CD8-positive, alpha-beta memory T cell (primary cell): ENCODE results near the gene FREY1. TPM values are rescaled to one million over a fixed set of nuclear protein-coding genes. Genes with fewer than 3 reads are reported as not detected.

Source experiments
- CTCF ChIA-PET: fragments of 350-600 bp; sonication (Branson Sonifier 250); formaldehyde crosslinking; loops from one replicate; lab custom pipeline; 2021; ENCODE audit warnings: antibody characterized with exemption; lab: Charles Lee
- POLR2A ChIA-PET: fragments of 350-600 bp; sonication (Branson Sonifier 250); formaldehyde crosslinking; loops from one replicate; lab custom pipeline; 2021; ENCODE audit warnings: antibody characterized with exemption; lab: Charles Lee
- DNase-seq, 5 donors: peaks; one replicate each; pipeline versions ENCODE4 v3.0.0 to v3.0.0-alpha.2; 2020 to 2022; ENCODE audit warnings: mixed read lengths in 1 of 5
- H3K27ac ChIP-seq: one replicate; pipeline ENCODE4 v1.7.0; 2013; ENCODE audit warnings: low read depth, mild to moderate bottlenecking, low read length, moderate library complexity
- H3K27me3 ChIP-seq: 2 replicates; pipeline ENCODE4 v1.7.0; 2013; ENCODE audit warnings: low read length, mild to moderate bottlenecking; ENCODE audit not compliant: insufficient read depth, poor library complexity, severe bottlenecking
- H3K36me3 ChIP-seq: 2 replicates; pipeline ENCODE4 v1.7.0; 2013; ENCODE audit warnings: mild to moderate bottlenecking, low read length, moderate library complexity; ENCODE audit not compliant: insufficient read depth
- H3K4me1 ChIP-seq: 2 replicates; pipeline ENCODE4 v1.7.0; 2013; ENCODE audit warnings: mild to moderate bottlenecking, low read length, moderate library complexity; ENCODE audit not compliant: insufficient read depth
- H3K4me3 ChIP-seq: 2 replicates; pipeline ENCODE4 v1.7.0; 2013; ENCODE audit warnings: mild to moderate bottlenecking, low read length
- H3K9me3 ChIP-seq: 2 replicates; pipeline ENCODE4 v1.7.0; 2013; ENCODE audit warnings: mild to moderate bottlenecking, low read length
- H3K27ac Mint-ChIP-seq, 8 donors: one replicate each; pipeline ENCODE4 v1.8.0; 2020 to 2021; ENCODE audit warnings: mixed read lengths in 8 of 8, mild to moderate bottlenecking in 6 of 8, inconsistent platforms in 3 of 8, moderate library complexity in 3 of 8
- H3K27me3 Mint-ChIP-seq, 2 donors: one replicate each; pipeline ENCODE4 v1.8.0; 2020 to 2021; ENCODE audit warnings: mixed read lengths in 2 of 2, mild to moderate bottlenecking in 1 of 2, moderate library complexity in 1 of 2
- H3K36me3 Mint-ChIP-seq, 3 donors: one replicate each; pipeline ENCODE4 v1.8.0; 2020 to 2021; ENCODE audit warnings: mixed read lengths in 3 of 3, inconsistent platforms in 1 of 3, mild to moderate bottlenecking in 1 of 3
- H3K4me1 Mint-ChIP-seq, 3 donors: one replicate each; pipeline ENCODE4 v1.8.0; 2020 to 2021; ENCODE audit warnings: mixed read lengths in 3 of 3, inconsistent platforms in 1 of 3, mild to moderate bottlenecking in 1 of 3
- H3K4me3 Mint-ChIP-seq, 7 donors: one replicate each; pipeline ENCODE4 v1.8.0; 2020 to 2021; ENCODE audit warnings: mixed read lengths in 7 of 7, mild to moderate bottlenecking in 6 of 7, moderate library complexity in 4 of 7, inconsistent platforms in 2 of 7
- H3K9me3 Mint-ChIP-seq, 5 donors: one replicate each; pipeline ENCODE4 v1.8.0; 2020 to 2022; ENCODE audit warnings: mixed read lengths in 5 of 5, mild to moderate bottlenecking in 3 of 5, moderate library complexity in 2 of 5, inconsistent platforms in 1 of 5
- polyA plus RNA-seq: library from polyadenylated mRNA; unstranded; fragments of 300-500 nt; fragmentation: Illumina TruSeq; gene quantifications from one replicate; pipeline ENCODE4 v1.2.3, GENCODE V29; 2021
- total RNA-seq, 2 experiments: library from RNA; stranded (reverse); gene quantifications; one replicate each; pipeline ENCODE4 v1.2.3, GENCODE V29; 2021

FREY1 gene, protein sequence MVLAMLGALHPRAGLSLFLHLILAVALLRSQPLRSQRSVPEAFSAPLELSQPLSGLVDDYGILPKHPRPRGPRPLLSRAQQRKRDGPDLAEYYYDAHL
- total RNA-seq, result 1 to 10 TPM; 1.1 to 2.0 TPM
- 0.43 TPM for polyA plus RNA-seq

DNA sequence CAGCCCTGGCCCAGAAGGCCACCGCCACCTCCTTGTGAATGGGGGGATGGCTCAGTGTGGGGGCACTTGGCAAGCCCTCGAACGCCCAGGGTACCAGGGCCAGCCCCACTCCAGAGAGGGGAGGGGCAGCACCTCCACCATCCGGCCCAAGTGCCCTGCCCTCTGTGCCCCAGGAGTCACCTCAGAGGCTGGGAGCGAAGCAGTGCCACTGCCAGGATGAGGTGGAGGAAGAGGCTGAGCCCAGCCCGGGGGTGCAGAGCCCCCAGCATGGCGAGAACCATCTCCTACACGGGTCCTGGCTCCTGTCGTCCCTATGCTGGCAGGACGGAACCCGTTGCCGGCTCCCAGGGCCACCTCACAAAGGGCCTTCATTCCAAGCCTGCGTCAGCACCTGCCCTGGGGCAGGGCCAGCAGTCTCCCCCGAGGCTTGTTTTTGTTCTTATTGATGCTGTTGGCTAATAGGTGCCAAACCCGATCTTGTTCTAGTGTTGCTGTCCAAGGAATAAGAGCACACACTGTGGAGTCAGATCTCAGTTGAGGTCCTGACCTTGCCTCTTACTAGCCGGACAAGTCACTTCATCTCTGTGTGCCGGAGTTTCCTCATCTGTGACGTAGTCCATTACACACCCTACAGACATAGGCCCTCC is at the start of gene FREY1:
Gene FREY1 (minus strand): TSS at position 307 of the 647 bp plus-strand sequence. CDS start 26 bp downstream, at position 281.
- POLR2A ChIA-PET, result no interaction called here
- no peak within 1 kb of the TSS for H3K27ac ChIP-seq
- peaks cover 0 to 1% of the 10 kb centered on the region in 2 donors for H3K27me3 Mint-ChIP-seq
- CTCF ChIA-PET, result no interaction called here
- H3K9me3 ChIP-seq, result no peaks in the 10 kb centered on the region
- no peaks in the 10 kb centered on the region for H3K9me3 Mint-ChIP-seq
- H3K4me1 Mint-ChIP-seq, result peaks cover 3 to 20% (median 6%) of the 10 kb centered on the region in 3 donors
- H3K4me3 ChIP-seq, result no peak within 1 kb of the TSS
- peaks cover 0 to 30% (median 0%) of the 10 kb centered on the region in 3 donors for H3K36me3 Mint-ChIP-seq
- peak within 1 kb of the TSS in 1 of 7 donors; percentile 4 for H3K4me3 Mint-ChIP-seq
- no peak for DNase-seq
- peaks cover 11% of the 10 kb centered on the region for H3K36me3 ChIP-seq
- H3K4me1 ChIP-seq, result no peaks in the 10 kb centered on the region
- H3K27me3 ChIP-seq, result no peaks in the 10 kb centered on the region
- peak within 1 kb of the TSS in 3 of 8 donors; percentile 7 to 84 (median 58) for H3K27ac Mint-ChIP-seq

DNA sequence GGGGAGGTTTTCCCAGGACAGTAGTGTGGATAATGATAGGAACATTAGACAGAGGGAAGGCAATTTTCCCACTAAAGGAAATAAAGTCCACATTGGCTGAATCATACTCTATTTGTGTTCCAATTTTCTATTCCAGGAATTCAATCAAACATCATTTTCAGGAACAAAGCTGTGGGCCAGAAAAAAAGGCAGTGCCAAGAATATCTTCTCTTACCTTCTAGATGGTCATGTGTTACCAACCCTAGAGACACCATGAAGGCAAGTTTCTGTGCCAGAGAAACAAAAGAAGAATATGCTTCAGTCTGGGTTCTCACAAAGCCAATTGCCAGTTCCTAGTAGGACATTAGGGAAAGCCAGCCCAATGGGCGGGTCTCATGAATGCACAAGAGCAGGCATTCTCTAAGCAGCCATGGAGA is 42.9 kb upstream of the FREY1 start:
- Histone ChIP-seq H3K9me3 (no peaks in the 10 kb centered on the region), H3K27me3 (no peaks in the 10 kb centered on the region), H3K27ac (no peak overlapping the region), H3K4me3 (no peak overlapping the region), H3K36me3 (peaks cover 42% of the 10 kb centered on the region), H3K4me1 (no peaks in the 10 kb centered on the region)
- Mint-ChIP-seq H3K4me3 (no peak overlapping the region), H3K36me3 (peaks cover 6 to 86% (median 11%) of the 10 kb centered on the region in 3 donors), H3K27me3 (no peaks in the 10 kb centered on the region), H3K9me3 (no peaks in the 10 kb centered on the region), H3K4me1 (no peaks in the 10 kb centered on the region), H3K27ac (peak overlapping the region in 1 of 8 donors; percentile 58)
- ChIA-PET CTCF (interaction anchor here (3.3 kb wide), 1 partner anchor 15 kb away, joined by 18 read pairs; no protein-coding TSS in a partner anchor), POLR2A (no interaction called here)
- DNase-seq, result no peak

DNA sequence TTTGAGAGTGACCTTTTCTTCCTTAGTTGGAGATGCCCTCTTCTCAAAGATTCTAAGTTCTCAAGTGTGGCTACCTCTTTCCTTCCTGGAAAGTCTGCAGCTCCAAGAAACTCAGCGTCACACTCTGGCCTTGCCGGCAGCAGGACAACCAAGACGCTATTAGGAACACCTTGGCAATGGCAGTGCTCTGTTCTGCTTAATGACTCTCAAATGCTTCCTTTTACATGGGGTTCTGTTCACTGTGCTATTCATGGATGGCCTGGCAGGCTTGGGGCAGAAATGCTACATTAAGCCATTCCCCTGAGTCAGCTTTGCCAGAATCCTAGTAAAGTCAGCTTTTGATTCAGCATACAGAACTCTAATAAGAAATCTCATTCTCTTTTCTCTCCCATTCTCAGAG is 41.3 kb upstream of the FREY1 start:
- DNase-seq, result no peak
- Mint-ChIP-seq H3K27me3 (no peaks in the 10 kb centered on the region), H3K27ac (no peak overlapping the region), H3K9me3 (no peaks in the 10 kb centered on the region), H3K36me3 (peaks cover 6 to 94% (median 11%) of the 10 kb centered on the region in 3 donors), H3K4me3 (no peak overlapping the region), H3K4me1 (no peaks in the 10 kb centered on the region)
- H3K36me3 ChIP-seq, result peaks cover 42% of the 10 kb centered on the region
- H3K4me3 ChIP-seq, result no peak overlapping the region
- ChIA-PET POLR2A (no interaction called here), CTCF (interaction anchor here (3.3 kb wide), 1 partner anchor 17 kb away, joined by 18 read pairs; no protein-coding TSS in a partner anchor)
- no peaks in the 10 kb centered on the region for H3K9me3 ChIP-seq
- H3K27me3 ChIP-seq, result no peaks in the 10 kb centered on the region
- H3K27ac ChIP-seq, result no peak overlapping the region
- no peaks in the 10 kb centered on the region for H3K4me1 ChIP-seq

DNA sequence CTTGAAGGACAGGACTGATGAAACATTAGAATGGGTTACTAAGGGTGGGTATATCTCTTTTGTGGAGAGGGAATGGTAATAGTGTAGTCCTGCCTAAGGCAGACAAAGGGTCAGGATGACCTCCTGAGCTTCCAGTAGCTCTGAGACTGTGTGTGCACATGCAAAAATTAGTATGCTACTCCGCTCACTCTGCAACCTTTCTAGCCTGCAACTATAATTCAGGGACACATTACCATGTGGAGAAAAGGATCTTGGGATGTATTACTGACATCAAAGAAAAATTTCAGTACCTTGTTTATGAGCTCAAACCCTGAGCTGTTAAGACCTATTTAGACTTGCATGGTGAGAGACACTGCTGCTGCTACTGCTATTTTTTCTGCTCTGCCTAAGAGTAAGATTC is 40.8 kb upstream of the FREY1 start:
- no peaks in the 10 kb centered on the region for H3K4me1 Mint-ChIP-seq
- no peaks in the 10 kb centered on the region for H3K9me3 Mint-ChIP-seq
- POLR2A ChIA-PET, result no interaction called here
- H3K36me3 Mint-ChIP-seq, result peaks cover 6 to 94% (median 10%) of the 10 kb centered on the region in 3 donors
- CTCF ChIA-PET, result interaction anchor here (3.3 kb wide), 1 partner anchor 17 kb away, joined by 18 read pairs; no protein-coding TSS in a partner anchor
- no peak overlapping the region for H3K4me3 ChIP-seq
- H3K4me3 Mint-ChIP-seq, result no peak overlapping the region
- no peaks in the 10 kb centered on the region for H3K9me3 ChIP-seq
- H3K27me3 Mint-ChIP-seq, result no peaks in the 10 kb centered on the region
- H3K27ac Mint-ChIP-seq, result no peak overlapping the region
- no peak overlapping the region for H3K27ac ChIP-seq
- H3K27me3 ChIP-seq, result no peaks in the 10 kb centered on the region
- H3K36me3 ChIP-seq, result peaks cover 42% of the 10 kb centered on the region
- H3K4me1 ChIP-seq, result no peaks in the 10 kb centered on the region
- DNase-seq, result no peak

DNA sequence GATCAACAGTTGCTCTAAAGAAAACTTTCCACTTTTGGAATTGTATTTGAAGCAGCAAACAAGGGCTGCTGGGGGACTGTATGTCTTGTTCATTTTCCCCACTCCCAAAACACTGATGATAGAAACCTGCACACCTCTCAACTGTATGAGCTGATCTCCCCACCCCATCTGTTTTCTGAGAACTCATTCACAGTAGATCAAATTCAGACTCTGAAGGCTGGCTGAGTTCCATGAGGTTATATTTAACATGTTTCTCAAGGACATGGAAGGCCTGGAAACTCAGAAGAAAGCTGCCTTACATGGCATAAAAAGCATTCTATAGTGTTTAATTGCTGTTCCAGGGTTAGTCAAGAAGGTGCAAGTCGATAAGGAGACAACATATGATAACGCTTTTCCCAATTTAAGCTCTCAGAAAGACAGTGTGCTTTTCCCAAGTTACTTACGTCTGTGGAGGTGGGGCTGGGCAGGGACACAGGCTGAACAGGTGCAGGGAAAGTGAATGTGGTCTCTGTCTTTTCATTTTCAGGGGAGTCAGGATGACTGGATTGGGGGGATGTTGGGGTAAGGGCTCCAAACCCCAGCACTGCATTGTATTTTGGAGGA is 38.4 kb upstream of the FREY1 start:
- H3K4me3 Mint-ChIP-seq, result no peak overlapping the region
- Histone ChIP-seq H3K27ac (no peak overlapping the region), H3K36me3 (peaks cover 45% of the 10 kb centered on the region), H3K9me3 (no peaks in the 10 kb centered on the region), H3K27me3 (no peaks in the 10 kb centered on the region), H3K4me1 (no peaks in the 10 kb centered on the region), H3K4me3 (no peak overlapping the region)
- no peaks in the 10 kb centered on the region for H3K4me1 Mint-ChIP-seq
- H3K27ac Mint-ChIP-seq, result peak overlapping the region in 2 of 8 donors; percentile 39 to 90
- DNase-seq, result no peak
- peaks cover 6 to 91% (median 18%) of the 10 kb centered on the region in 3 donors for H3K36me3 Mint-ChIP-seq
- POLR2A ChIA-PET, result no interaction called here
- H3K27me3 Mint-ChIP-seq, result no peaks in the 10 kb centered on the region
- CTCF ChIA-PET, result no interaction called here
- no peaks in the 10 kb centered on the region for H3K9me3 Mint-ChIP-seq

DNA sequence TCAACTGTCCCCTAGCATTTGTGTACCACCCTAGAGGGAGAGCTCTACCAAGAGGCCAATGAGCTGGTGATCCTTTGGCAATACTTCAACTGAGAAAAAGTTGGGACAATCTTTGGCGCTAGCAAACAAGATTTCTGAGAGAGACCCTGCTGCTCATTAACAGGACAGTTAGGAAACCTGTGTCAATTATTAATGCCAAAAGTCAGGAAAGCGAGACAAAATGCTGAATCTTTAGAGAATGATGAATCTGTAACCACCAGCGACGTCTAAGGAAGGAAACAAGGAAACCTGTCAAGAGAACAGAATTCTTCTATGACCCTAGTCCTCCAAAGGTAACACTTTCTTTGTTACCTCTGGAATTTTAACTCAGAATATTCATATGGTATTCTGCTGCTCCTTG is 35.3 kb upstream of the FREY1 start:
- no peaks in the 10 kb centered on the region for H3K4me1 Mint-ChIP-seq
- Histone ChIP-seq H3K36me3 (peaks cover 27% of the 10 kb centered on the region), H3K9me3 (no peaks in the 10 kb centered on the region), H3K27me3 (no peaks in the 10 kb centered on the region), H3K4me3 (no peak overlapping the region), H3K27ac (no peak overlapping the region), H3K4me1 (no peaks in the 10 kb centered on the region)
- no peaks in the 10 kb centered on the region for H3K9me3 Mint-ChIP-seq
- ChIA-PET POLR2A (no interaction called here), CTCF (no interaction called here)
- DNase-seq, result no peak
- H3K36me3 Mint-ChIP-seq, result peaks cover 6 to 76% (median 16%) of the 10 kb centered on the region in 3 donors
- H3K27me3 Mint-ChIP-seq, result no peaks in the 10 kb centered on the region
- H3K4me3 Mint-ChIP-seq, result no peak overlapping the region
- peak overlapping the region in 3 of 8 donors; percentile 5 to 30 (median 20) for H3K27ac Mint-ChIP-seq

DNA sequence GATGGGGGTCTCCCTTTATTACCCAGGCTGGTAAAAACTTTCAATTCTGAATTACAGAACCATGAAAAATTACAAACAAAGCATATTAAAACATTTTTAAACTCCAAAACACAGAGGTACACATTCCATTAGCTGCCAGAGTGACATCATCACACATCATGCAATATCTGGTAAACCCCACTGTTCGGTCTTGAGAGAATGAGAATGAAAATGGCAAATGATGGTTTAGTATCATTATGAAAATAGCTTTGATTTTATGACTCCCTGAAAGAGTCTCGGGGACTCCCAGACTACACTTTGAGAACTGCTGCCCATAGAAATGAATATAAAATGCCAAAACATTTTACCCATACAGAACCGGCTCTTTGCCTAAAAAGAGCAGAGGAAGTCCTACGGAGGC is 34.2 kb upstream of the FREY1 start:
- no peak for DNase-seq
- Mint-ChIP-seq H3K27ac (peak overlapping the region in 3 of 8 donors; percentile 27 to 58 (median 46)), H3K4me3 (no peak overlapping the region), H3K4me1 (no peaks in the 10 kb centered on the region), H3K27me3 (no peaks in the 10 kb centered on the region), H3K9me3 (no peaks in the 10 kb centered on the region), H3K36me3 (peaks cover 6 to 73% (median 21%) of the 10 kb centered on the region in 3 donors)
- ChIA-PET CTCF (no interaction called here), POLR2A (no interaction called here)
- no peak overlapping the region for H3K27ac ChIP-seq
- no peaks in the 10 kb centered on the region for H3K27me3 ChIP-seq
- H3K4me3 ChIP-seq, result no peak overlapping the region
- no peaks in the 10 kb centered on the region for H3K9me3 ChIP-seq
- peaks cover 22% of the 10 kb centered on the region for H3K36me3 ChIP-seq
- H3K4me1 ChIP-seq, result no peaks in the 10 kb centered on the region

DNA sequence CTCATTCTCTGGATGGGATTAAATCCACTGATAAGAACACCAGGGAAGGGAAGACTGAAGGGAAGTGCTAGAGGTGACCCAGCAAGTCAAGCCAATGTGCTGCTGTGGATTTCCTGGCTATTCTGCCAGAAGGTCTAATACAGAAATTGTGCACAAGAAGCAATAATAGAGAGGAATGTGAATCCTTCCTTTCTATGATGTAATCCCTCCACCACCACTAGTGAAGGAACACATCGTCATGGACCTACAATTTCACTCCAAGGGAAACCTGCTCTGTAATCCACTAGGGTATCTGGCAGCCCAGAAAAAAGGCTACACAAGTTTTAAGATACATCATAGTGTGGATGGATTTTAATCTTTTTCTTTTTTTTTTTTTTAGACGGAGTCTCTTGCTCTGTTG is 32.8 kb upstream of the FREY1 start:
- no peaks in the 10 kb centered on the region for H3K27me3 Mint-ChIP-seq
- POLR2A ChIA-PET, result no interaction called here
- peak overlapping the region in 1 of 8 donors; percentile 61 for H3K27ac Mint-ChIP-seq

More for the DNA sequence above, 32.8 kb upstream of the FREY1 start:
- H3K36me3 Mint-ChIP-seq, result peaks cover 0 to 73% (median 18%) of the 10 kb centered on the region in 3 donors
- no peaks in the 10 kb centered on the region for H3K4me1 Mint-ChIP-seq
- no peak overlapping the region for H3K4me3 Mint-ChIP-seq
- H3K9me3 ChIP-seq, result no peaks in the 10 kb centered on the region
- H3K36me3 ChIP-seq, result peaks cover 23% of the 10 kb centered on the region
- H3K9me3 Mint-ChIP-seq, result no peaks in the 10 kb centered on the region
- no peaks in the 10 kb centered on the region for H3K4me1 ChIP-seq
- CTCF ChIA-PET, result no interaction called here
- H3K4me3 ChIP-seq, result no peak overlapping the region
- H3K27ac ChIP-seq, result no peak overlapping the region
- DNase-seq, result no peak
- H3K27me3 ChIP-seq, result no peaks in the 10 kb centered on the region
